HG03108 (cell line): Measurements from ENCODE around the gene HIKESHI.
A peak's percentile ranks its signal among the peaks of the same experiment; 100 is the strongest.
"Not testable (repeated sequence)": the region's sequence is repeated elsewhere in the genome, so short reads cannot be mapped to it uniquely, and the experiment has no call there.

Source experiments
- ATAC-seq: cut with Tn5 transposase; IDR thresholded peaks from one replicate; pipeline ENCODE4 v1.9.1; 2021; ENCODE audit warnings: moderate library complexity; ENCODE audit not compliant: unreplicated experiment

Gene HIKESHI

GRCh38 chr11:86292912-86293616, 9.0 kb upstream of the HIKESHI start:
- peak; percentile 61 for ATAC-seq

GRCh38 chr11:86294026-86294425, 8.0 kb upstream of the HIKESHI start:
- ATAC-seq = no peak

- no peak for ATAC-seq
Measured at GRCh38 chr11:86301742-86302091, 323 bp upstream of the HIKESHI start.

- ATAC-seq = no peak
Measured at GRCh38 chr11:86303257-86303656, 1.2 kb downstream of the HIKESHI start.

- ATAC-seq = not testable (repeated sequence)
Measured at GRCh38 chr11:86308710-86309109, 6.7 kb downstream of the HIKESHI start.

- ATAC-seq = no peak
Measured at GRCh38 chr11:86313793-86314192, 11.8 kb downstream of the HIKESHI start.

- ATAC-seq = no peak
Measured at GRCh38 chr11:86314636-86315035, 12.6 kb downstream of the HIKESHI start.

- ATAC-seq = no peak
Measured at GRCh38 chr11:86335131-86335767, 33.2 kb downstream of the HIKESHI start.

GRCh38 chr11:86337227-86337626, 35.2 kb downstream of the HIKESHI start:
- no peak for ATAC-seq

GRCh38 chr11:86341382-86341781, 39.3 kb downstream of the HIKESHI start:
- no peak for ATAC-seq

GRCh38 chr11:86346513-86346912, 44.5 kb downstream of the HIKESHI start:
- no peak for ATAC-seq

GRCh38 chr11:86355256-86355655, 53.2 kb downstream of the HIKESHI start:
- ATAC-seq = no peak

GRCh38 chr11:86357412-86357811, 55.4 kb downstream of the HIKESHI start:
- not testable (repeated sequence) for ATAC-seq

GRCh38 chr11:86358720-86359119, 56.7 kb downstream of the HIKESHI start:
- no peak for ATAC-seq

- no peak for ATAC-seq
Measured at GRCh38 chr11:86360775-86361395, 58.8 kb downstream of the HIKESHI start.

GRCh38 chr11:86363424-86363823, 61.4 kb downstream of the HIKESHI start:
- no peak for ATAC-seq

GRCh38 chr11:86365546-86365945, 63.5 kb downstream of the HIKESHI start:
- no peak for ATAC-seq

GRCh38 chr11:86369668-86370067, 67.6 kb downstream of the HIKESHI start:
- no peak for ATAC-seq

GRCh38 chr11:86370171-86370570, 68.1 kb downstream of the HIKESHI start:
- no peak for ATAC-seq

- no peak for ATAC-seq
Measured at GRCh38 chr11:86370922-86371594, 69.0 kb downstream of the HIKESHI start.

- ATAC-seq = no peak
Measured at GRCh38 chr11:86372041-86372440, 70.0 kb downstream of the HIKESHI start.

- ATAC-seq = no peak
Measured at GRCh38 chr11:86372586-86372985, 70.5 kb downstream of the HIKESHI start.
